Keratinocyte (primary cell): ENCODE results near the gene COQ10B. TPM values are rescaled to one million over a fixed set of nuclear protein-coding genes. Genes with fewer than 3 reads are reported as not detected.
A peak's percentile ranks its signal among the peaks of the same experiment; 100 is the strongest.

ENCODE experiments used
- DNase-seq: peaks from one replicate; pipeline ENCODE4 v3.0.0-alpha.2; 2011; ENCODE audit warnings: low read depth, missing footprints, low spot score
- FAIRE-seq: peaks from 2 replicates; lab custom pipeline; 2011; peaks lifted over from hg19 to GRCh38; lab: Jason Lieb, UNC
- H2AFZ ChIP-seq: 2 replicates; pipeline ENCODE4 v1.6.0; 2012; ENCODE audit warnings: low read length, control low read depth, inconsistent platforms; ENCODE audit not compliant: control insufficient read depth
- H3K27ac ChIP-seq: 2 replicates; pipeline ENCODE4 v1.5.1; 2011; ENCODE audit warnings: low read length; ENCODE audit not compliant: control insufficient read depth, insufficient read depth
- H3K27me3 ChIP-seq: 3 replicates; pipeline ENCODE4 v1.6.0; 2011; ENCODE audit warnings: low read length; ENCODE audit not compliant: control insufficient read depth, insufficient read depth; ENCODE audit errors: extremely low read depth
- H3K36me3 ChIP-seq, 2 experiments: 2 replicates in 1 of 2; 3 replicates in 1 of 2; pipeline ENCODE4 v1.5.1; 2011; ENCODE audit warnings: low read length in 2 of 2, mild to moderate bottlenecking in 1 of 2; ENCODE audit not compliant: control insufficient read depth in 2 of 2, insufficient read depth in 2 of 2; ENCODE audit errors: extremely low read depth in 1 of 2
- H3K4me1 ChIP-seq: 3 replicates; pipeline ENCODE4 v1.5.1; 2011; ENCODE audit warnings: low read length; ENCODE audit not compliant: control insufficient read depth, insufficient read depth; ENCODE audit errors: extremely low read depth
- H3K4me2 ChIP-seq: 3 replicates; pipeline ENCODE4 v1.6.0; 2011; ENCODE audit warnings: low read depth, low read length; ENCODE audit not compliant: control insufficient read depth, insufficient read depth; ENCODE audit errors: extremely low read depth
- H3K4me3 ChIP-seq, 3 experiments: fragments of 200-600 bp in 1 of 3; sonication (generic) in 1 of 3; 2 replicates in 2 of 3; 3 replicates in 1 of 3; pipeline ENCODE4 v1.5.1; 2011 to 2016; ENCODE audit warnings: low read length in 3 of 3, mild to moderate bottlenecking in 3 of 3, control low read depth in 2 of 3, inconsistent platforms in 1 of 3, low read depth in 1 of 3, mixed read lengths in 1 of 3, mixed run types in 1 of 3, moderate library complexity in 1 of 3; ENCODE audit not compliant: control insufficient read depth in 2 of 3, insufficient read depth in 2 of 3; ENCODE audit errors: extremely low read depth in 1 of 3
- H3K79me2 ChIP-seq: 2 replicates; pipeline ENCODE4 v1.6.0; 2012; ENCODE audit warnings: low read length; ENCODE audit not compliant: control insufficient read depth, insufficient read depth
- H3K9ac ChIP-seq: 3 replicates; pipeline ENCODE4 v1.6.0; 2011; ENCODE audit warnings: low read length; ENCODE audit not compliant: control insufficient read depth, insufficient read depth; ENCODE audit errors: extremely low read depth
- H3K9me1 ChIP-seq: 3 replicates; pipeline ENCODE4 v1.6.0; 2011; ENCODE audit warnings: low read length; ENCODE audit not compliant: control insufficient read depth, insufficient read depth; ENCODE audit errors: extremely low read depth
- H3K9me3 ChIP-seq: 2 replicates; pipeline ENCODE4 v1.5.1; 2012; ENCODE audit warnings: low read depth, low read length; ENCODE audit not compliant: control insufficient read depth
- H4K20me1 ChIP-seq: 3 replicates; pipeline ENCODE4 v1.6.0; 2011; ENCODE audit warnings: low read length; ENCODE audit not compliant: control insufficient read depth, insufficient read depth; ENCODE audit errors: extremely low read depth
- EZH2 ChIP-seq: IDR thresholded peaks from one replicate; pipeline ENCODE4 v1.6.1; 2012; ENCODE audit warnings: inconsistent platforms, mild to moderate bottlenecking, low read length, moderate library complexity
- dilution Hi-C: fragments of 300-500 bp; cut with MboI; formaldehyde crosslinking; loops from one replicate; pipeline ENCODE4 v1.7.0; 2020; ENCODE audit warnings: low sequenced_read_pairs; ENCODE audit not compliant: extremely low pct_ligation_motif_present
- polyA plus RNA-seq, 5 experiments: library from polyadenylated mRNA; depleted of rRNA in 3 of 5; stranded (reverse) in 3 of 5; stranded (forward) in 1 of 5; unstranded in 1 of 5; fragments of >200 nt; gene quantifications; 1 replicate in 1 of 5; 2 replicates in 3 of 5; 3 replicates in 1 of 5; pipeline versions ENCODE4 v1.2.1 to v1.2.3, GENCODE V29; 2011 to 2012; ENCODE audit warnings: missing spikeins in 2 of 5, low read depth in 1 of 5, low replicate concordance in 1 of 5
- TF ChIP-seq, protein P1 (sequence below), 3 experiments: IDR thresholded peaks in 1 of 3; conservative IDR thresholded peaks in 1 of 3; optimal IDR thresholded peaks in 1 of 3; 2 replicates in 2 of 3; 3 replicates in 1 of 3; pipeline versions ENCODE3 to v1.5.1; 2011; ENCODE audit warnings: low read length in 3 of 3, mild to moderate bottlenecking in 3 of 3, moderate library complexity in 2 of 3, control low read depth in 1 of 3, inconsistent platforms in 1 of 3; ENCODE audit not compliant: insufficient read depth in 2 of 3; ENCODE audit errors: extremely low read depth in 1 of 3

The COQ10B gene
- polyA plus RNA-seq, 1 donor (not counting 4 experiments of a cell fraction or from before 2014, with no cell fraction given), result 8.8 TPM

DNA sequence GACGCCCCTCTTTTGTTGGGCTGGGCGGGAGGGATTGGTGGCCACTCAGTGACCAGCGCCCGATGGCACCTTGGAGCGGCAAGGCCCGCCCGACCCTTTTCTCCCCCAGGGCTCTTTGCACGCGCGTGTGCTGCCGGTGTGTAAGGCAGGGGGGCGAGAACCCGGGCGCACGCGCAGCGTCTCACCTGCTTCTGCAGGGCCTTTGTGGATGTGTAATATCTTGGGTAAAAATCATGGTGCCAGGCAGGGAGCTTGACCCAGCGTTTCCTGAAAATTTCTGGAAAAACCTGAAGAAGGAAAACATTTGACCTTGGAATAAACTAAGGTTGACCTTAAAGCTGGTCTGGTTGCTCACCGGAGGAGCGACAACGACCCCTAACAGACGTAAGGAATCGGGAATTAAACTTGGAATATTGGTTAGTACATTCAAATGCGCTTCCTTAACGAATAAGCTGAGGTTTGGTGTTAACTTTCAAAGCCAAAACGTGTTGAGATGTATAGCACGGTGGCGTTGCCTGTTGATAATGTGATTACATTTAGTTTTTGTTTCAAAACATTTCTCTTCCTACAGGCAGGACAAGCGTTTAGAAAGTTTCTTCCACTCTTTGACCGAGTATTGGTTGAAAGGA lies 47.3 kb downstream of the COQ10B start:
- TF ChIP-seq, protein P1, sequence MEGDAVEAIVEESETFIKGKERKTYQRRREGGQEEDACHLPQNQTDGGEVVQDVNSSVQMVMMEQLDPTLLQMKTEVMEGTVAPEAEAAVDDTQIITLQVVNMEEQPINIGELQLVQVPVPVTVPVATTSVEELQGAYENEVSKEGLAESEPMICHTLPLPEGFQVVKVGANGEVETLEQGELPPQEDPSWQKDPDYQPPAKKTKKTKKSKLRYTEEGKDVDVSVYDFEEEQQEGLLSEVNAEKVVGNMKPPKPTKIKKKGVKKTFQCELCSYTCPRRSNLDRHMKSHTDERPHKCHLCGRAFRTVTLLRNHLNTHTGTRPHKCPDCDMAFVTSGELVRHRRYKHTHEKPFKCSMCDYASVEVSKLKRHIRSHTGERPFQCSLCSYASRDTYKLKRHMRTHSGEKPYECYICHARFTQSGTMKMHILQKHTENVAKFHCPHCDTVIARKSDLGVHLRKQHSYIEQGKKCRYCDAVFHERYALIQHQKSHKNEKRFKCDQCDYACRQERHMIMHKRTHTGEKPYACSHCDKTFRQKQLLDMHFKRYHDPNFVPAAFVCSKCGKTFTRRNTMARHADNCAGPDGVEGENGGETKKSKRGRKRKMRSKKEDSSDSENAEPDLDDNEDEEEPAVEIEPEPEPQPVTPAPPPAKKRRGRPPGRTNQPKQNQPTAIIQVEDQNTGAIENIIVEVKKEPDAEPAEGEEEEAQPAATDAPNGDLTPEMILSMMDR (optimal IDR thresholded peaks at IDR 0.05 in 1 of 3, IDR thresholded peaks at IDR 0.05 in 1 of 3, conservative IDR thresholded peaks at IDR 0.05 in 1 of 3; ENCODE audit: extremely low read depth in 1 of 3, insufficient read depth in 2 of 3, low read length in 3 of 3), result no peak
- no peak for TF ChIP-seq EZH2
- Histone ChIP-seq H3K4me1 (peaks cover 32% of the 10 kb centered on the region), H3K9me3 (no peaks in the 10 kb centered on the region), H2AFZ (peak overlapping the region; percentile 71), H3K79me2 (peaks cover 80% of the 10 kb centered on the region), H3K9ac (peak overlapping the region; percentile 89), H3K27me3 (no peaks in the 10 kb centered on the region), H3K36me3 (peaks cover 16 to 35% of the 10 kb centered on the region in 2 experiments), H3K4me3 (peak overlapping the region; percentile 92 to 99 (median 98)), H3K4me2 (peak overlapping the region; percentile 85), H3K9me1 (no peaks in the 10 kb centered on the region), H4K20me1 (peaks cover 9% of the 10 kb centered on the region), H3K27ac (peak overlapping the region; percentile 92)
- no peak for DNase-seq
- no peak for FAIRE-seq
- dilution Hi-C loops, result no loop called here

DNA sequence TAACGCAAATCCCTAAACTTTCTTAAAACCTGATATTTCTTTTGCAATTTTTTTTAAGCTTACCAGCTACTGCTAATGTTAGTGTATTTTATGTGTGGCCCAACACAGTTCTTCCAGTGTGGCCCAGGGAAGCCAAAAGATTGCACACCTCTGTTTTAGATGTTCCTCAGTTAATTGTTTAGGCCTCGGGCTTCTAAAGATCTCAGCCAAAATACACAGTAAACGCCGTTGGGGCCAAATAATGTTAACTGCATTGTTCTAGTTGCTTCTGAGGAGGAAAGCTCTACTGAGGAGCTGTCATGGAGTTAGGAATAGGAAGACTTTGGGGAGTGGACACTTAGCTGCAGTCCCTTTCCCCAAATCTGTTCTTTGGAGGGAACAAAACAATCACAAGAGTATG lies 48.8 kb downstream of the COQ10B start:
- FAIRE-seq (no peak), DNase-seq (no peak)
- no peaks in the 10 kb centered on the region for H3K27me3 ChIP-seq
- peak overlapping the region in 2 of 3 experiments; percentile 58 to 98 for H3K4me3 ChIP-seq
- H3K9me3 ChIP-seq, result no peaks in the 10 kb centered on the region
- peak overlapping the region; percentile 85 for H3K4me2 ChIP-seq
- peaks cover 3% of the 10 kb centered on the region for H4K20me1 ChIP-seq
- H3K9me1 ChIP-seq, result no peaks in the 10 kb centered on the region
- H3K4me1 ChIP-seq, result peaks cover 17% of the 10 kb centered on the region
- TF ChIP-seq EZH2, result no peak
- TF ChIP-seq, protein P1 (optimal IDR thresholded peaks at IDR 0.05 in 1 of 3, IDR thresholded peaks at IDR 0.05 in 1 of 3, conservative IDR thresholded peaks at IDR 0.05 in 1 of 3; ENCODE audit: extremely low read depth in 1 of 3, insufficient read depth in 2 of 3, low read length in 3 of 3), result no peak
- peak overlapping the region; percentile 25 for H3K9ac ChIP-seq
- H3K79me2 ChIP-seq, result peaks cover 64% of the 10 kb centered on the region
- H3K36me3 ChIP-seq, result peaks cover 5 to 26% of the 10 kb centered on the region in 2 experiments
- no peak overlapping the region for H2AFZ ChIP-seq
- peak overlapping the region; percentile 4 for H3K27ac ChIP-seq
- dilution Hi-C loops, result no loop called here
